Loucy (cell line): ENCODE results near the gene DCAF15.

Experiments used
- H2AFZ ChIP-seq: fragments of 200-600 bp; sonication (generic); 2 replicates; pipeline ENCODE4 v1.6.0; 2016; ENCODE audit warnings: antibody characterized with exemption, mild to moderate bottlenecking, low read length, moderate library complexity
- H3F3A ChIP-seq: fragments of 200-600 bp; 2 replicates; pipeline ENCODE4 v1.6.0; 2016; ENCODE audit warnings: antibody characterized with exemption, low read depth, mild to moderate bottlenecking
- H3K27me3 ChIP-seq: fragments of 200-600 bp; sonication (generic); 2 replicates; pipeline ENCODE4 v1.6.1; 2014; ENCODE audit warnings: low read length, mild to moderate bottlenecking; ENCODE audit not compliant: insufficient read depth, poor library complexity, severe bottlenecking
- H3K36me3 ChIP-seq: fragments of 200-600 bp; sonication (generic); 2 replicates; pipeline ENCODE4 v1.6.1; 2016; ENCODE audit warnings: low read length; ENCODE audit not compliant: insufficient read depth
- H3K4me1 ChIP-seq: fragments of 200-600 bp; sonication (generic); 2 replicates; pipeline ENCODE4 v1.5.1; 2014; ENCODE audit warnings: low read length, mild to moderate bottlenecking; ENCODE audit not compliant: insufficient read depth, poor library complexity, severe bottlenecking
- H3K4me2 ChIP-seq: fragments of 200-600 bp; sonication (generic); 2 replicates; pipeline ENCODE4 v1.6.0; 2014; ENCODE audit warnings: antibody characterized with exemption, low read length, low read depth, mild to moderate bottlenecking; ENCODE audit not compliant: poor library complexity, severe bottlenecking
- H3K4me3 ChIP-seq: fragments of 200-600 bp; sonication (generic); 2 replicates; pipeline ENCODE4 v1.5.1; 2014; ENCODE audit warnings: low read length, mild to moderate bottlenecking, mixed read lengths; ENCODE audit not compliant: poor library complexity, severe bottlenecking
- H3K79me2 ChIP-seq: fragments of 200-600 bp; sonication (generic); 2 replicates; pipeline ENCODE4 v1.6.1; 2014; ENCODE audit warnings: low read length; ENCODE audit not compliant: insufficient read depth
- H3K9ac ChIP-seq: fragments of 200-600 bp; sonication (generic); 2 replicates; pipeline ENCODE4 v1.6.0; 2014; ENCODE audit warnings: mild to moderate bottlenecking, low read depth, low read length, moderate library complexity; ENCODE audit not compliant: poor library complexity, severe bottlenecking
- H3K9me2 ChIP-seq: fragments of 200-600 bp; sonication (generic); replicated peaks from 2 replicates; pipeline ENCODE4 v1.6.1; 2016; ENCODE audit warnings: low read depth, low read length, mixed read lengths
- H3K9me3 ChIP-seq: fragments of 200-600 bp; sonication (generic); 2 replicates; pipeline ENCODE4 v1.6.1; 2014; ENCODE audit warnings: mild to moderate bottlenecking, antibody characterized with exemption, low read length, low read depth; ENCODE audit not compliant: insufficient read depth
- H4K20me1 ChIP-seq: fragments of 200-600 bp; sonication (generic); 2 replicates; pipeline ENCODE4 v1.6.0; 2014; ENCODE audit warnings: antibody characterized with exemption, low read length, mild to moderate bottlenecking; ENCODE audit not compliant: insufficient read depth, poor library complexity, severe bottlenecking
- CTCF ChIP-seq: fragments of 200-600 bp; sonication (generic); conservative IDR thresholded peaks from 2 replicates; pipeline ENCODE4 v1.5.1; 2014; ENCODE audit warnings: mild to moderate bottlenecking, antibody characterized with exemption, low read length
- EZH2phosphoT487 ChIP-seq: fragments of 200-600 bp; IDR thresholded peaks from 2 replicates; pipeline ENCODE4 v1.6.1; 2018; ENCODE audit warnings: antibody characterized with exemption, mild to moderate bottlenecking, moderate library complexity, borderline replicate concordance

DCAF15 gene

GRCh38 chr19:13976446-13976845, 24.1 kb downstream of the DCAF15 start:
- Histone ChIP-seq H3K27me3 (no peaks in the 10 kb centered on the region), H4K20me1 (no peaks in the 10 kb centered on the region), H3K4me3 (no peak overlapping the region), H3K9ac (no peak overlapping the region), H3K36me3 (no peaks in the 10 kb centered on the region; the same call in 1 of the 2 replicates), H3K9me2 (no peaks in the 10 kb centered on the region), H3K4me1 (peaks cover 8% of the 10 kb centered on the region), H3K79me2 (no peaks in the 10 kb centered on the region), H2AFZ (no peak overlapping the region), H3K4me2 (no peak overlapping the region), H3F3A (no peaks in the 10 kb centered on the region), H3K9me3 (no peaks in the 10 kb centered on the region)
- TF ChIP-seq EZH2phosphoT487 (no peak), CTCF (no peak)

GRCh38 chr19:13977803-13978202, 25.5 kb downstream of the DCAF15 start:
- Histone ChIP-seq H3K9ac (no peak overlapping the region), H2AFZ (no peak overlapping the region), H3K79me2 (no peaks in the 10 kb centered on the region), H3K4me1 (peaks cover 20% of the 10 kb centered on the region), H3K9me3 (no peaks in the 10 kb centered on the region), H3K27me3 (no peaks in the 10 kb centered on the region), H4K20me1 (no peaks in the 10 kb centered on the region), H3K36me3 (no peaks in the 10 kb centered on the region; the same call in 1 of the 2 replicates), H3F3A (no peaks in the 10 kb centered on the region), H3K9me2 (no peaks in the 10 kb centered on the region), H3K4me2 (no peak overlapping the region), H3K4me3 (no peak overlapping the region)
- TF ChIP-seq CTCF (no peak), EZH2phosphoT487 (no peak)

GRCh38 chr19:13978351-13979243, 26.3 kb downstream of the DCAF15 start:
- H3K79me2 ChIP-seq = no peaks in the 10 kb centered on the region
- no peaks in the 10 kb centered on the region for H3K27me3 ChIP-seq
- no peaks in the 10 kb centered on the region for H3K9me2 ChIP-seq
- H3K4me2 ChIP-seq = no peak overlapping the region
- H3K9ac ChIP-seq = no peak overlapping the region
- H3K9me3 ChIP-seq = no peaks in the 10 kb centered on the region
- H2AFZ ChIP-seq = no peak overlapping the region
- peaks cover 28% of the 10 kb centered on the region for H3K4me1 ChIP-seq
- no peak overlapping the region for H3K4me3 ChIP-seq
- H3F3A ChIP-seq = no peaks in the 10 kb centered on the region
- TF ChIP-seq EZH2phosphoT487 (no peak), CTCF (no peak)
- H3K36me3 ChIP-seq = no peaks in the 10 kb centered on the region
- H4K20me1 ChIP-seq = no peaks in the 10 kb centered on the region
